Ureter (tissue), 1 donor: Measurements from ENCODE around the gene SLC22A17. TPM values are rescaled to one million over a fixed set of nuclear protein-coding genes. Genes with fewer than 3 reads are reported as not detected.
"Not testable (repeated sequence)": the region's sequence is repeated elsewhere in the genome, so short reads cannot be mapped to it uniquely, and the experiment has no call there.

Source experiments
- DNase-seq: peaks from one replicate; pipeline ENCODE4 v3.0.0-alpha.2; 2020; ENCODE audit warnings: low spot score
- total RNA-seq: library from RNA; stranded (reverse); gene quantifications from one replicate; pipeline ENCODE4 v1.2.4, GENCODE V29; 2023
- donor health status: DM: yes; HTN: yes; CAD: no.

SLC22A17 gene
- total RNA-seq, 1 donor from 2014 or later = 35.3 TPM

DNA sequence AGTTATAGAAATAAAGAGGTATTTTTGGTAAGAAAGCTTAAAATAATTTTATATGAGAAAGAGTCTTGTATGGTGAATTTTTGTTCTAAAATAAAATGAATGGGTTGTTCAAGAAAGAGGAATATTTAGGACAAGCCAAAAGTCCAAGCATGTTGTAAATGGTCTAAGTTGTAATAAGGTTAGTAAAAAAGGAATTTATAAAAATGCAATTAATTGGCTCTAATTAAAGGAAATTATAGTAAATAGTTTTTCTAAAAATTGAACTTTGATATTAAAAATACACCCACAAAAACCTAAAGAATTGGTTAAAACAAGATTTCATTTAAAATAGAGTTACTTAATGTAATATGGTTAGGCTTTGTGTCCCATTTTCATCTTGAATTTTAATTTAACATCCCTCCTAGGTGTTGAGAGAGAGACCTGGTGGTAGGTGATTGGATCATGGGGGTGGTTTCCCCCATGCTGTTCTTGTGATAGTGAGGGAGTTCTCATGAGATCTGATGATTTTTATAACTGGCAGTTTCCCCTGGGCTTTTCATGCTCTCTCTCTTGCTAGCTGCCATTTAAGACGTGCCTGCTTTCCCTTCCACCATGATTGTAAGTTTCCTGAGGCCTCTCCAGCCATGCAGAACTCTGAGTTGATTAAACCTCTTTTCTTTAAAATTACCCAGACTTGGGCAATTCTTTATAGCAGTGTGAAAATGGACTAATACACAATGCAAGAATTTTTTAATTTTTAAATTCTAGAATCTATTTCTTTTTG is 13.0 kb downstream of the SLC22A17 start:
- DNase-seq = no peak

DNA sequence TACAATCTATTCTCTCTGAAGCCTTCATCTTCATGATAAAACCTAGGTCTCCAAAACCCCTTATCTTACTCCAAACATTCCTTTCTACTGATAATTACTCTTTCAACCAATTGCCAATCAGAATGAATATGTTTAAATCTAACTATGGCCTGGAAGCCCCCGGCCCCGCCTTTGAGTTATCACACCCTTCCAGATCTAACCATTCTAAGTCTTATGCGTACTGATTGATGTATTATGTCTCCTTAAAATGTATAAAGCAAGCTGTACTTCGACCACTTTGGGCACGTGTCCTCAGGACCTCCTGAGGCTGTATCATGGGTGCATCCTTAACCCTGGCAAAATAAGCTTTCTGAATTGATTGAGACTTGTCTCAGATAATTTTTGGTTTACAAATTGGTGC is 17.1 kb downstream of the SLC22A17 start:
- DNase-seq = no peak

DNA sequence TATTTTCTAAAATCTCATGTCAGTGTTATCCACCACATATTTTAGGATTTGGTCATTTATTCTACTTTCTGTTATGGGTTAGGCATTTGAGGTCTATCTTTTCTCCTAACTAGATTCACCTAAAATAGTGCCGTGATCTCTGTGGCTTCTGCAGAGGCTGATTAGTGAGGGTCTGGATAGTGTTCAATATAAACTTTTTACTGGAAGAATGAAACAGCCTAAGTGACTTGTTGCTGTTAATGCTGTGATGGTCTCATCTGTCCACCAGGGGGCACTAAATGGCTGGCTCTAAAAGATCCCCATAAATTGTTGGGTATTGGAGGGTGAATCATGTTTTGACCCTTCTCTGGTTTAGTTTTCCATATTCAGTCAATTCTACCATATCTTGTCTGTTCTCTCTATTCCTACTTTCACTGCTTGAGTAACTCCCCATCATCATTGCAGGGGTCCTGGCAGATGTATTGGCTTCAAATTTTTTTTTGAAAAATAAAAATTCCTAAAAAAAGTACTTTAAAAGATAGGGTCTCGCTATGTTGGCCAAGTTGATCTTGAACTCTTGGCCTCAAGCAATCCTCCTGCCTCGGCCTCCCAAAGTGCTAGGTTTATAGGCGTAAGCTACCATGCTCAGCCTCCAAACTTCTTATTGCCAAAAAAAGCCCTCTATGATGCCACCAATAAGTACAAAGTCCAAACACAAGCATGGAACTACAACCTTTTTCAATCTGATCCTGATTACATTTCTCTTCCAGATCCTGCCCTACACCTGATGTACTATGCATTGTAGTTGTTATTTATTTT is 24.5 kb downstream of the SLC22A17 start:
- DNase-seq = no peak

DNA sequence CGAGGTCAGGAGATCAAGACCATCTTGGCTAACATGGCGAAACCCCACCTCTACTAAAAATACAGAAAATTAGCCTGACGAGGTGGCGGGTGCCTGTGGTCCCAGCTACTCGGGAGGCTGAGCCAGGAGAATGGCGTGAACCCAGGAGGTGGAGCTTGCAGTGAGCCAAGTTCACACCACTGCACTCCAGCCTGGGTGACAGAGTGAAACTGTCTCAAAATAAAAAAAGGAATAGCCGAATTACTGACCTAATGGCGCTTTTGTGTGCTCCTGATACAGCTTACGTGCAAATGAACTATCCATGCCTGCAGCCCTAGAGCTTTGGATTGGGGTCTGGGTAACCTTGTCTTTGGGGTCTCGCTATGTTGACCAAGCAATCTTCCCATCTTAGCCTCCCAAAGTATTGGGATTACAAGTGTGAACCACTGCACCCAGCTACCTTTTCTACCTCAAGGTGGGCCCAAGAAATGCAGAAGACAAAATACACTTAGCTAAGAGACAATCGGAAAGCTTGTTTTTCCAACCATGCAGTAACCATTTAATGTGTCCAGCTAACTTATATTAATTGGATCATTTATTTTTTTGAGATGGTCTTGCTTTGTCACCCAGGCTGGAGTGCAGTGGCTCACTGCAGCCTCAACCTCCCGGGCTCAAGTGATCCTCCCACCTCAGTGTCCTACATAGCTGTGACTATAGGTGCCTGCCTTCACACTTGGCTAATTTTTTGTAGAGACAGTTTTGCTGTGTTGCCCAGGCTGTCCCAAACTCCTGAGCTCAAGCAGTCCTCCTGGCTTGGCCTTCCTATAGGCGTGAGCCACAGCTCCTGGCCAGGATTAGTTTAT is 26.0 kb downstream of the SLC22A17 start:
- DNase-seq = no peak

DNA sequence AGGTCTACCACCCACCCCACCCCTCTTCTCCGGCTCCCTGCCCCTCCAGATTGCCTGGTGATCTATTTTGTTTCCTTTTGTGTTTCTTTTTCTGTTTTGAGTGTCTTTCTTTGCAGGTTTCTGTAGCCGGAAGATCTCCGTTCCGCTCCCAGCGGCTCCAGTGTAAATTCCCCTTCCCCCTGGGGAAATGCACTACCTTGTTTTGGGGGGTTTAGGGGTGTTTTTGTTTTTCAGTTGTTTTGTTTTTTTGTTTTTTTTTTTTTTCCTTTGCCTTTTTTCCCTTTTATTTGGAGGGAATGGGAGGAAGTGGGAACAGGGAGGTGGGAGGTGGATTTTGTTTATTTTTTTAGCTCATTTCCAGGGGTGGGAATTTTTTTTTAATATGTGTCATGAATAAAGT is 26.9 kb downstream of the SLC22A17 start:
- DNase-seq = not testable (repeated sequence)

DNA sequence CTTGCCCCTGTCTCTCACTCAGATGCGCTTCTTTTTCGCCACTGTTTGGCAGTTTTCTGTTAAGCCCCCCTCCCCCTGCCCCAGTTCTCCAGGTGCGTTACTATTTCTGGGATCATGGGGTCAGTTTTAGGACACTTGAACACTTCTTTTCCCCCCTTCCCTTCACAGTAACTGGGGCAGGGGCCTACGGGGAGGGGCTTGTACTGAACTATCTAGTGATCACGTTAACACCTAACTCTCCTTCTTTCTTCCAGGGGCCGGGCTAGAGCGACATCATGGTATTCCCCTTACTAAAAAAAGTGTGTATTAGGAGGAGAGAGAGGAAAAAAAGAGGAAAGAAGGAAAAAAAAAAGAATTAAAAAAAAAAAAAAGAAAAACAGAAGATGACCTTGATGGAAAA is 27.7 kb downstream of the SLC22A17 start:
- no peak for DNase-seq

DNA sequence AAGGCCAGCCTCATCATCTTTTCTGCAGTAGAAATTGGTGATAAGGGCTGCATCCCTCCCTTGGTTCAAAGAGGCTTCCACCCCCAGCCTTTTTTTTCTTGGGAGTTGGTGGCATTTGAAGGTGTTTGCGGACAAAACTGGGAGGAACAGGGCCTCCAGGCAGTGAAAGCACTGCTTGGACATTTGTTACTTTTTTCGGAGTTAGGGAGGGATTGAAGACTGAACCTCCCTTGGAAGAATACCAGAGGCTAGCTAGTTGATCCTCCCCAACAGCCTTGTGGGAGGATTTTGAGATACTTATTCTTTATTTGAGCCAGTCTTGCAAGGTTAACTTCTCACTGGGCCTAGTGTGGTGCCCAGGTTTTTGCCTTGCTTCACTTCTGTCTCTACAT is 28.2 kb downstream of the SLC22A17 start:
- no peak for DNase-seq

DNA sequence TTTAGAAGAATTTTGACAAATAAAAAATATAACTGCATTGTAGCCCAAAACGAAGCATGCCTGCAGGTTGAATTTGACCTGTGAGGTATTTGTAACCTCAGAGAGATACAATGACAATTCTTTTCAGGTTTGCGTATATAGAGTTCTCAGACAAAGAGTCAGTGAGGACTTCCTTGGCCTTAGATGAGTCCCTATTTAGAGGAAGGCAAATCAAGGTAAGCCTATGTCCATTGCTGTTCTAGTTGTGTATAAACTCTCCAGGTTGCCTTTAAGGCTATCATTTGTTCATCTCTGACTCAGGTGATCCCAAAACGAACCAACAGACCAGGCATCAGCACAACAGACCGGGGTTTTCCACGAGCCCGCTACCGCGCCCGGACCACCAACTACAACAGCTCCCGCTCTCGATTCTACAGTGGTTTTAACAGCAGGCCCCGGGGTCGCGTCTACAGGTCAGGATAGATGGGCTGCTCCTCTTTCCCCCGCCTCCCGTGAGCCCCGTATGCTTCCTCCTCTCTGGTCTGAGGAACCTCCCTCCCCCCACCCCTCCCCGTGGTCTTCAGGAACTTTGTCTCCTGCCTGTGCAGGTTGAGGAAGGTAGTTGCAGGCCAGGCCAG is 28.7 kb downstream of the SLC22A17 start:
- DNase-seq = no peak

DNA sequence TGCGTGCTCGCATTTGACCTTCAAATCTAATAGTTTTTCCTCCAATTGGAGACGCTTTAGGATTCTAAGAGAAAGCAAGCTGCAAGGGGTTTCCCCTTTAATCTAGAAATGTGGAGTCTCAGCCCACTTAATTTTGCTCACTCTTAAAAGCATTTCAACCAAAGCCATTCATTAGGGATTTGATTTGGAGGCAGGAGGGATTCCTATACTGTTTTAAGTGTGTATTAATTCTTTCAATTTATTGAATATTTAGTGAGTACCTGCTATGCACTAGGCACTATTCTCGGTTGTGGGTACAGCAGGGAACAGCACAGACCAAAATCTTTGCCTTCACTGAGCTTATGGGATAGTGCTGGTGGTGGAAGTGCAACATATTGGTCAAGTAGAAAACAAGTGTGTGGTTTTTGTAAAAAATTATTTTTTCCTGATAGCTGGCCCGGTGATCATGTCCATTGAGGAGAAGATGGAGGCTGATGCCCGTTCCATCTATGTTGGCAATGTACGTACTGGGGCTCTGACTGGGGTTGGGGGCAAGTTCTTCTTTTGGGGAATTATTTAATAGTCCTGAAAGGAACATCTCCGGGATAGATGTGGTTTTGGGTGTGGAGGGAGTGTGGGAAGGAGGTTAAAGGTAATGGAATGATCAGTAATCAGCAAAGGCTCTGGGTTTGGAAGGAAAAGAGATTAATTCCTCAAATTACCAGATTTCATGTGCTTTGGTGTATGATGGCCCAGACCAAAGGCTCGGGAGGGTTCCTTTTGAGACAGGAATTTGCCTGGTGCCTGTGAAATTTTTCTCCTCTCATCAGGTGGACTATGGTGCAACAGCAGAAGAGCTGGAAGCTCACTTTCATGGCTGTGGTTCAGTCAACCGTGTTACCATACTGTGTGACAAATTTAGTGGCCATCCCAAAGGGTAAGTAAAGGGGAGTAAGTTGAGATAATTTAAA is 29.8 kb downstream of the SLC22A17 start:
- DNase-seq = no peak

DNA sequence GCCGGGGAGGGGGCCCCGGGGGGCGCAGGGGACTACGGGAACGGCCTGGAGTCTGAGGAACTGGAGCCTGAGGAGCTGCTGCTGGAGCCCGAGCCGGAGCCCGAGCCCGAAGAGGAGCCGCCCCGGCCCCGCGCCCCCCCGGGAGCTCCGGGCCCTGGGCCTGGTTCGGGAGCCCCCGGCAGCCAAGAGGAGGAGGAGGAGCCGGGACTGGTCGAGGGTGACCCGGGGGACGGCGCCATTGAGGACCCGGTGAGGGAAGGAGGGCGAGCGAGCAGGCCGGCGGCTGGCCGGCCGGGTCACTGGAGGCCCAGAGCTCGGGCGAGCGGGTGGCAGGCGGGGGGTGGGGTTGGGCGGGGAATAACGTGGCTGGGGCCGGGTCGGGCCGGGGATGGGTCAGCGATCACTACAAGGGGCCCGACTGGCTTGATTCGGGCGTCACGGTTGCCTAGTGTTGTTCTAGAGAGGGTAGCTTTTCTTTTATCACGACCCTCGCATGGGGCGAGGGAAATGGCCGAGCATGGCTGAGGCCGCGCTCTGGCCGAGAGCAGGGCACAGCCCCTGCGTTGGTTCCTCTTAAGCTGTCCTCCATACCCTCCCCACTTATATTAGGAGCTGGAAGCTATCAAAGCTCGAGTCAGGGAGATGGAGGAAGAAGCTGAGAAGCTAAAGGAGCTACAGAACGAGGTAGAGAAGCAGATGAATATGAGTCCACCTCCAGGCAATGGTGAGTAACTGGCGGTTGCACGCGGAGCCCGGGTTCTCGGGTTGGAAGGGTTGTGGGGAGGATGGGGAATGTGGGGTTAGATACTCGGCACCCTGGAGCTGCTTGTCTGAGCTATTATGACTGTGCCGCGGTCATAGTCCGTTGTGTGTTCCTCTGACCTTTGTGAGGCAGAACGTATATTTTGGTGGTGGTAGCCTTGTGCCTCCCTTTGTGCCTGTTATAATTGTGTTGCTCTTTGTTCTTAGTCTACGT is 30.8 kb downstream of the SLC22A17 start:
- peak; percentile 65 for DNase-seq

DNA sequence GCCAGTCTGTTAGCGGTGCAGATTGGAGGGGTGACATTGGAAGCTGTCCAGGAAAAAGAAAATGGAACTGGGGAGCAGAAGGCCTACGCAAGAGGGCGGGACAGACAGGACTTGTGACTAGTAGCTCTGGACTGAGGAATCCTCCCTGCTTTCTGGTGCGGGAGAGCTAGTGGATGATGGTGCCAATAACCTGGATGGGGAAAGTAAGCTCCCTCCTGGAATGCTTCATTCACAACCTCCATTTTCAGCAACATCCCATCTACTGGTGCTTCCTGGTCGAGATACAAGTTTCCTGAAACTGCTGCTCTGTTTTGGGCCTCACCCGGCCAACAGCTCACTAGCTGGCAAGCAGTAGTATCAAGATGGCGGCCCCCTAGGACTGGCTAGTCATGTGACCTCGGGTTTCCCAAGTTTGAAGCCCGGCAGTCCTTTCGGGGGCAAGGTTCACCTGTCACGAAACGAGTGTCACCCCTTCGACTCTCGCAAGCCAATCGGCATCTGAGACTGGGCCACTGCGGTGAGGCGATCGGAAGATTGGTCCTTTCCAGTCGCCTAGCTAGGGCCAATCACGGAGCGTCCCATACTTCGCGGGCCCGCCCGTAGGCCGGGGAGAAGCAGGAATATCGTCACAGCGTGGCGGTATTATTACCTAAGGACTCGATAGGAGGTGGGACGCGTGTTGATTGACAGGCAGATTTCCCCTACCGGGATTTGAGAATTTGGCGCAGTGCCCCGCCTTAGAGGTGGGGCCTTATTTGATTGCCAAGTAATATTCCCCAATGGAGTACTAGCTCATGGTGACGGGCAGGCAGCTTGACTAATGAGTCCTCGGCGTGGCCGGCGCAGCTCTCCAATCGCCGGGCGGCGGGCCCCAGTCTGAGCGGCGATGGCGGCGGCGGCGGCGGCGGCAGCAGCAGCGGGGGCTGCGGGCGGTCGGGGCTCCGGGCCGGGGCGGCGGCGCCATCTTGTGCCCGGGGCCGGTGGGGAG is 31.8 kb downstream of the SLC22A17 start, which contains the start of gene PABPN1:
Gene PABPN1 (plus strand): TSS at position 874 of the 988 bp plus-strand sequence. CDS start 13 bp downstream, at position 887.
- DNase-seq = peak; percentile 99

DNA sequence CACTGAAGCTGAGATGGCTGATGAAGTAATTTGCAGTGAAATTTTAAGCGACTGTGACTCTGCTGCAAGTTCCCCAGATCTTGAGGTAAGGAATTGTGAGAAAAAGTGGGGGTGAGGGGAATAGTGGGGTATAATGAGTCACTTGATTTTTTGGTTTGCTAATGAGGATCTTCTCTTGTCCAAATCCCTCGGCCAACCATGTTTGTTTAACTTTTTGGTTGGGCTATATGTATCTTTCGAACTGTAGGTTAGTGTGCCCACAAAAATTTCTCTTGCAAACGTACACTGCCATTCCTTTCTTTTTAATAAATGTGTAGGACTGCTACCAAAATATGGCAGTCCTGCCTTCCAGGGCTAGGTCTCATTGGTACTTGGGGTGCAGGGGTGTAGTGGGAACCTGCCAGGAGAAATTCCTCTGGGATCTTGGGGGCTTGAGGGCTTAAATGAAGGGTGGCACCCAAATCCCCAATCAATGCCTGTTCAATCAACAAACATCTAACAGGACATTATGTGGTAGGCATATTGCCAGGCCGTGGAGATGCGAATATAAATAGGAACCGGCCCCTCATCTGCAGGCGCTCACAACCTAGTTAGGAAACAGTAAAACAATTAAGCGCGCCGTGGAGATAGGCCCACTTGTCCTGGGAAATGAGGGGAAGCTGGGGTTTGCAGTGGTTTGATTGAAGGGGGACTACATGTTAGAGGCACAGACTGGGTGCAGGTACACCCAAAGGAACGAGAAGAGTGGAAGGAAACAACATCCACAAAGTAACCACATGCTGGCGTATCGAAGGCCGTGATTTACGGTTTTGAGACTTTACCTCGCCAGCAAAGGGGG is 32.7 kb downstream of the SLC22A17 start:
- DNase-seq = no peak

DNA sequence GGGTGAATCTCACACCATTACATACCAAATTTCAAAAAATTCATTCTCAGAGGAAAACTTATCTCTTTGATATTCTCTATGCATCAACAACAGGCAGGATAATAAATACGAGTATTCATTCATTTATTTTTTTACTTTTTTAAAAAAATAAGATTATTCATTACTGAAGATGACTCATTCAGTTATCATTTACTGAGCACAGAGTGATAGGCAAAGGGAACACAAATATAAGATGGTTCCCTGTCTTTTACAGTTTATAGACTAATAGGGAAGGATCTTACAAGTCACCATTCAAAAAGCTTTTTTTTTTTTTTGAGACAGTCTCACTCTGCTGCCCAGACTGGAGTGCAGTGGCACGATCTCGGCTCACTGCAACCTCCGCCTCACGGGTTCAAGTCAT is 36.4 kb downstream of the SLC22A17 start:
- no peak for DNase-seq

DNA sequence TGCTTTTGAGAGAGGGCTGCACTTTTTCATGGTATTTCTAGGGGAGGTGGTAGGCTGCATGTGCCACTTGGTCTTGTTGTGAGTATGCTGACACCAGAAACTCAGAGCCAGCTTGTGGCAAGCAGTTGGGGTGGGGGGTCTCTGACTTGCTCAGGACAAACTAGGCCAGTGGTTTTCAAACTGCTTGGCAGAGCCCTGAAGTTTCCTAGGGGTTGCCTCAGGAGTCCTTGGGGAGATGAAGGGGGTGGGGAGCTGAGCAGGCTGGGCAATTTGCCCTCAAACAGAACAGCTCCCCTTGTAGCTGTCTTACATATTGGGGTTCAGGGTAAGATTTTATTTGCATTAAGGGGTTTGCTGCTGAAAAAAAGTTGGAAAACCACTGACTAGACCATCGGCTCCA is 42.1 kb downstream of the SLC22A17 start:
- DNase-seq = no peak

DNA sequence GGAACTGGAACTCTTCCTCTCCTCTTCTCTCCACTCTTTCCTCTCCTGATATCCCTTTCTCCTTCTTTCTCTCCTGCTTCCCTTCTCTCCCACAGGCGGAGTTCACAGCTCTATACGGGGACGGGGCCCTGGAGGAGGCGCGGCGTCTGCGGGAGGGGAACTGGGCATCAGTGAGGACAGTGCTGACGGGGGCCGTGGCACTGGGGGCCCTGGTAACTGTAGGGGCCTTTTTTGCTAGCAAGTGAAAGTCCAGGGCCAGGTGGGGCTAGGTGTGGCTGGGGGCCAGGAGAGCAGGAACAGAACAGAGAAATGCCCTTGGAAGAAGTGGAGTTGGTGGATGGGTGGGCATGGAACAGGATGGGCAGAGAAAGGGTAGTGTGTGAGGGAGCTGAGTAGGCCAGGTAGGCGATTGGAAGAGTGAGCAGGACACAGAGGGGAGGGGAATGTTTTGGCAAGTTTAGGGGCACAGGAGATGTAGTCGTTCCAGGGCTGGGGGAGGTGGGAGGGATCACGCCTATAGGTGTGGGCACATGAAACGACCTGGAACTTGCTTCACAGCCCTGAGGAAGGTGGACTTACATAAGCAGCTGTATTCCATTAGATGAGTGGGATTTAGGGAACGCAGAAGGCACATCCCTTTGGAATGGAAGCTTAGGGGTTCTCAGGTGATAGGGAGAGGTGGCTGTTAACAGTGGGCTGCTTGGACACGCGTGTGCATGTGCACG is 43.8 kb downstream of the SLC22A17 start:
- no peak for DNase-seq
